ENCODE data around the gene SORBS1. TPM values are rescaled to one million over a fixed set of nuclear protein-coding genes. Genes with fewer than 3 reads are reported as not detected.
A peak's percentile ranks its signal among the peaks of the same experiment; 100 is the strongest.

SORBS1 gene
- total and polyA plus RNA-seq, 2 of the 13 experiments (the other 11 are each of a cell fraction or from before 2014, with no cell fraction given) = 16.8 to 39.8 TPM

DNA sequence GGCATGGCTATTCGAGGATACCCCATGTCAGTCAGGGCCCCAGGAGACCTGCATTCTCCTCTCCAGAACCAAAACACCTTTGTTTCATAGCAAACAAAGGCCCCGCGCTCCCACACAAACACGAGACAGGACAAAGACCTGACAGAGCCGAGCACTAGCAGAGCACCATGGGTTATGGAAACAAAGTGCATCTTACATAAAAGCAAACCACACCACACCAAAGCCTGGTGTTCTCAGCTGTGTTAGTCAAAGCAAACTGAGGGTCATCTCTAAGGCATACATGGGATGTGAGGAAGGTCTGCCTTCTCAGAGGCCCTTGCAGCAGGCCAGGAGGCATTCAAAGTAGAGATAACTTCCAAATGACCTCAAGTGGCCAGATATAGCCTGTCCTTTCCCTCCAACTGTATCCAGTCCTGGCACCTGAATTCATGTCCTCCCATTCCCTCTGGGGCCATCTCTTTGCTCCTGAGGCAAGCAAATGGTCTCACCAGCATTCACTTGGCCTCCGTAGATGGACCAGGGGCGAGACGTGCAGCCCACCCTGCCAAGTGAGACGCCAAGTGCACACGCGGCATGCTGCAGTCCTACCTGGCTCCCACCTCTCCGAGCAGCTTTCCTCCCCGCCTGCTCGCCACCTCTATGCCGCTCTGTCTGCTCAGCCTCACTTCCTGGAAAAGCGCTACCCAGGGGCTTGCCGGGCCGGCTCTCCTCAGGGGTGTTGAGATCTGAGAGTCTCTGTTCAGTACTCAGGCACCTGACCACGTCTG is 225.1 kb downstream of the SORBS1 start (continued):
- TF ChIP-seq, protein P1, sequence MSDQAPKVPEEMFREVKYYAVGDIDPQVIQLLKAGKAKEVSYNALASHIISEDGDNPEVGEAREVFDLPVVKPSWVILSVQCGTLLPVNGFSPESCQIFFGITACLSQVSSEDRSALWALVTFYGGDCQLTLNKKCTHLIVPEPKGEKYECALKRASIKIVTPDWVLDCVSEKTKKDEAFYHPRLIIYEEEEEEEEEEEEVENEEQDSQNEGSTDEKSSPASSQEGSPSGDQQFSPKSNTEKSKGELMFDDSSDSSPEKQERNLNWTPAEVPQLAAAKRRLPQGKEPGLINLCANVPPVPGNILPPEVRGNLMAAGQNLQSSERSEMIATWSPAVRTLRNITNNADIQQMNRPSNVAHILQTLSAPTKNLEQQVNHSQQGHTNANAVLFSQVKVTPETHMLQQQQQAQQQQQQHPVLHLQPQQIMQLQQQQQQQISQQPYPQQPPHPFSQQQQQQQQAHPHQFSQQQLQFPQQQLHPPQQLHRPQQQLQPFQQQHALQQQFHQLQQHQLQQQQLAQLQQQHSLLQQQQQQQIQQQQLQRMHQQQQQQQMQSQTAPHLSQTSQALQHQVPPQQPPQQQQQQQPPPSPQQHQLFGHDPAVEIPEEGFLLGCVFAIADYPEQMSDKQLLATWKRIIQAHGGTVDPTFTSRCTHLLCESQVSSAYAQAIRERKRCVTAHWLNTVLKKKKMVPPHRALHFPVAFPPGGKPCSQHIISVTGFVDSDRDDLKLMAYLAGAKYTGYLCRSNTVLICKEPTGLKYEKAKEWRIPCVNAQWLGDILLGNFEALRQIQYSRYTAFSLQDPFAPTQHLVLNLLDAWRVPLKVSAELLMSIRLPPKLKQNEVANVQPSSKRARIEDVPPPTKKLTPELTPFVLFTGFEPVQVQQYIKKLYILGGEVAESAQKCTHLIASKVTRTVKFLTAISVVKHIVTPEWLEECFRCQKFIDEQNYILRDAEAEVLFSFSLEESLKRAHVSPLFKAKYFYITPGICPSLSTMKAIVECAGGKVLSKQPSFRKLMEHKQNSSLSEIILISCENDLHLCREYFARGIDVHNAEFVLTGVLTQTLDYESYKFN (CRISPR knock-in tag; conservative IDR thresholded peaks at IDR 0.05) = peak; percentile 62
- no peak for TF ChIP-seq PPARG (CRISPR knock-in tag; conservative IDR thresholded peaks at IDR 0.05)
- no peak for TF ChIP-seq SP2 (CRISPR knock-in tag; IDR thresholded peaks at IDR 0.05)
- TF ChIP-seq ZKSCAN1 (IDR thresholded peaks at IDR 0.05; ENCODE audit: low read length) = no peak
- no peak for TF ChIP-seq TGIF2 (CRISPR knock-in tag; IDR thresholded peaks at IDR 0.05)
- peak in 1 of 2 experiments; percentile 76; a peak in 2 of 4 replicates for TF ChIP-seq EP300 (IDR thresholded peaks at IDR 0.05; ENCODE audit: low read depth in 2 of 2, low read length in 2 of 2)
- TF ChIP-seq EP300 (CRISPR knock-in tag; IDR thresholded peaks at IDR 0.05; ENCODE audit: borderline replicate concordance) = peak; percentile 80; the same call in 1 of the 2 replicates
- no peak for TF ChIP-seq ZSCAN9 (CRISPR knock-in tag; IDR thresholded peaks at IDR 0.05; ENCODE audit: borderline replicate concordance)
- no peak for TF ChIP-seq ZNF577 (CRISPR knock-in tag; IDR thresholded peaks at IDR 0.05; ENCODE audit: borderline replicate concordance, low read depth)
- TF ChIP-seq, protein P2, sequence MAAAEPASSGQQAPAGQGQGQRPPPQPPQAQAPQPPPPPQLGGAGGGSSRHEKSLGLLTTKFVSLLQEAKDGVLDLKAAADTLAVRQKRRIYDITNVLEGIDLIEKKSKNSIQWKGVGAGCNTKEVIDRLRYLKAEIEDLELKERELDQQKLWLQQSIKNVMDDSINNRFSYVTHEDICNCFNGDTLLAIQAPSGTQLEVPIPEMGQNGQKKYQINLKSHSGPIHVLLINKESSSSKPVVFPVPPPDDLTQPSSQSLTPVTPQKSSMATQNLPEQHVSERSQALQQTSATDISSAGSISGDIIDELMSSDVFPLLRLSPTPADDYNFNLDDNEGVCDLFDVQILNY (CRISPR knock-in tag; conservative IDR thresholded peaks at IDR 0.05) = no peak
- TF ChIP-seq KAT2B (IDR thresholded peaks at IDR 0.05; ENCODE audit: borderline replicate concordance, low read depth, low read length) = no peak
- TF ChIP-seq, protein P3, sequence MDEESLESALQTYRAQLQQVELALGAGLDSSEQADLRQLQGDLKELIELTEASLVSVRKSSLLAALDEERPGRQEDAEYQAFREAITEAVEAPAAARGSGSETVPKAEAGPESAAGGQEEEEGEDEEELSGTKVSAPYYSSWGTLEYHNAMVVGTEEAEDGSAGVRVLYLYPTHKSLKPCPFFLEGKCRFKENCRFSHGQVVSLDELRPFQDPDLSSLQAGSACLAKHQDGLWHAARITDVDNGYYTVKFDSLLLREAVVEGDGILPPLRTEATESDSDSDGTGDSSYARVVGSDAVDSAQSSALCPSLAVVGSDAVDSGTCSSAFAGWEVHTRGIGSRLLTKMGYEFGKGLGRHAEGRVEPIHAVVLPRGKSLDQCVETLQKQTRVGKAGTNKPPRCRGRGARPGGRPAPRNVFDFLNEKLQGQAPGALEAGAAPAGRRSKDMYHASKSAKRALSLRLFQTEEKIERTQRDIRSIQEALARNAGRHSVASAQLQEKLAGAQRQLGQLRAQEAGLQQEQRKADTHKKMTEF (CRISPR knock-in tag; IDR thresholded peaks at IDR 0.05) = peak; percentile 17; the same call in 1 of the 2 replicates
- no peak for TF ChIP-seq ZNF224 (CRISPR knock-in tag; IDR thresholded peaks at IDR 0.05)
- TF ChIP-seq ELF3 (CRISPR knock-in tag; IDR thresholded peaks at IDR 0.05) = no peak
- TF ChIP-seq ZBTB1 (CRISPR knock-in tag; IDR thresholded peaks at IDR 0.05; ENCODE audit: borderline replicate concordance) = no peak
- TF ChIP-seq ZKSCAN8 (CRISPR knock-in tag; IDR thresholded peaks at IDR 0.05; ENCODE audit: borderline replicate concordance) = no peak
- TF ChIP-seq PAF1 (CRISPR knock-in tag; IDR thresholded peaks at IDR 0.05) = no peak
- TF ChIP-seq MYC (CRISPR knock-in tag; IDR thresholded peaks at IDR 0.05; ENCODE audit: borderline replicate concordance) = no peak; the same call in 1 of the 2 replicates
- 0 out of 2 replicates have a peak, but pooled peaks have one; percentile 45 for TF ChIP-seq BCL6 (CRISPR knock-in tag; IDR thresholded peaks at IDR 0.05)
- TF ChIP-seq, protein P4, sequence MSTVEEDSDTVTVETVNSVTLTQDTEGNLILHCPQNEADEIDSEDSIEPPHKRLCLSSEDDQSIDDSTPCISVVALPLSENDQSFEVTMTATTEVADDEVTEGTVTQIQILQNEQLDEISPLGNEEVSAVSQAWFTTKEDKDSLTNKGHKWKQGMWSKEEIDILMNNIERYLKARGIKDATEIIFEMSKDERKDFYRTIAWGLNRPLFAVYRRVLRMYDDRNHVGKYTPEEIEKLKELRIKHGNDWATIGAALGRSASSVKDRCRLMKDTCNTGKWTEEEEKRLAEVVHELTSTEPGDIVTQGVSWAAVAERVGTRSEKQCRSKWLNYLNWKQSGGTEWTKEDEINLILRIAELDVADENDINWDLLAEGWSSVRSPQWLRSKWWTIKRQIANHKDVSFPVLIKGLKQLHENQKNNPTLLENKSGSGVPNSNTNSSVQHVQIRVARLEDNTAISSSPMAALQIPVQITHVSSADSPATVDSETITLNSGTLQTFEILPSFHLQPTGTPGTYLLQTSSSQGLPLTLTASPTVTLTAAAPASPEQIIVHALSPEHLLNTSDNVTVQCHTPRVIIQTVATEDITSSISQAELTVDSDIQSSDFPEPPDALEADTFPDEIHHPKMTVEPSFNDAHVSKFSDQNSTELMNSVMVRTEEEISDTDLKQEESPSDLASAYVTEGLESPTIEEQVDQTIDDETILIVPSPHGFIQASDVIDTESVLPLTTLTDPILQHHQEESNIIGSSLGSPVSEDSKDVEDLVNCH (CRISPR knock-in tag; IDR thresholded peaks at IDR 0.05) = no peak
- 0 out of 2 replicates have a peak, but pooled peaks have one; percentile 26 for TF ChIP-seq ZNF644 (CRISPR knock-in tag; IDR thresholded peaks at IDR 0.05; ENCODE audit: low read depth)
- no peak for TF ChIP-seq FOXK1 (CRISPR knock-in tag; IDR thresholded peaks at IDR 0.05; ENCODE audit: borderline replicate concordance, low read depth)
- TF ChIP-seq MBNL3 (CRISPR knock-in tag; conservative IDR thresholded peaks at IDR 0.05) = no peak
